GM12864 (cell line): ENCODE results near the gene PIGT.
A peak's percentile ranks its signal among the peaks of the same experiment; 100 is the strongest.

Experiments
- DNase-seq: peaks from one replicate; pipeline ENCODE4 v3.0.0-alpha.2; 2011; ENCODE audit warnings: low read depth
- H3K4me3 ChIP-seq: 2 replicates; pipeline ENCODE4 v1.5.1; 2011; ENCODE audit warnings: mild to moderate bottlenecking, low read depth, low read length, control low read depth
- TF ChIP-seq, protein P1 (sequence below): IDR thresholded peaks from 2 replicates; pipeline ENCODE4 v1.5.1; 2011; ENCODE audit warnings: low read depth, mild to moderate bottlenecking, moderate library complexity, low read length, control low read depth, inconsistent platforms; ENCODE audit errors: missing control alignments

The PIGT gene

DNA sequence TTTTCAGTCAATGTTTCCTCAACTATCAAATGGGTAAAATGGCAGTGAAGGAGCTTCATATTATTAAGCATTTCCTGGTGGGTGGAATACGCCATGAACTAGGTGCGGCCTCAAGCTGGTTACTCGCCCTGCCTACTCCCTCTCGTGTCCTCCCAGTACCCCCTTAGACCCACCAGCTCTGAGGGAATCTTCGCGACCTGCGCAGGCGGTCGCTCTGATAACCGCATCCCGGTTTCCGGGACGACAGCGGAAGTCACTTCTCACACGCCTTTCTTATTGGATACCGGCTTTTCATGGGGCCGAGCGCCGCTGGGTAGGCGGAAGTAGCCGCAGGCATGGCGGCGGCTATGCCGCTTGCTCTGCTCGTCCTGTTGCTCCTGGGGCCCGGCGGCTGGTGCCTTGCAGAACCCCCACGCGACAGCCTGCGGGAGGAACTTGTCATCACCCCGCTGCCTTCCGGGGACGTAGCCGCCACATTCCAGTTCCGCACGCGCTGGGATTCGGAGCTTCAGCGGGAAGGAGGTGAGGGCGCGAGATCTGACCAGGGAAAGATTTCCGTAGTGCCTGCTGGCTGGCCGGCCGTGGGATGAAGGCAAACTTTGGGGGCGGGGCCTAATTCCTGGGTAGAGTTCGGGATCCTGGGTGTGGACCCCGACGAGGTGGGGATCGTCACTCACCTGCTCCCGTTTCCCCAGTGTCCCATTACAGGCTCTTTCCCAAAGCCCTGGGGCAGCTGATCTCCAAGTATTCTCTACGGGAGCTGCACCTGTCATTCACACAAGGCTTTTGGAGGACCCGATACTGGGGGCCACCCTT, at the start of gene PIGT:
Gene PIGT (plus strand): TSS at position 320 of the 816 bp plus-strand sequence. CDS start 16 bp downstream, at position 336.
- H3K4me3 ChIP-seq = peak within 1 kb of the TSS; percentile 93
- DNase-seq = peak; percentile 69

DNA sequence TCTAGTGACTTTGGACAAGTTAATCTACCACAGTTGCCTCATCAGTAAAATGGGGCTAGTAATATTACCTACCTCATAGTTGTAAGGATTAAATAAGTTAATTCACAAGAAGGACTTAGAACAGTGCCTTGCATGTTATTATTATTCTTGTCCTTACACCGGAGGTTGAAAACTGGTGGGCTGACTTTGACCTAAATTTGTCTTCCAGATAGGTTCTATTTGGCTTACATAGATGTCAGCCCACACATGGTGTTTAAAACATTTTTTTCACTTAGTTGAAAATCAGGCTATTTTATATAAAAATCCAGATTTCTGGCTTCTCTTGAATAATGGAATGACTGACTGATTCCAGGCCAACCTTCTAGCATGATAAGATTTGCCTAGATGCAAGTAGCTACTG, 49.7 kb upstream of the PIGT start:
- H3K4me3 ChIP-seq = no peak overlapping the region
- DNase-seq = no peak
- TF ChIP-seq, protein P1, sequence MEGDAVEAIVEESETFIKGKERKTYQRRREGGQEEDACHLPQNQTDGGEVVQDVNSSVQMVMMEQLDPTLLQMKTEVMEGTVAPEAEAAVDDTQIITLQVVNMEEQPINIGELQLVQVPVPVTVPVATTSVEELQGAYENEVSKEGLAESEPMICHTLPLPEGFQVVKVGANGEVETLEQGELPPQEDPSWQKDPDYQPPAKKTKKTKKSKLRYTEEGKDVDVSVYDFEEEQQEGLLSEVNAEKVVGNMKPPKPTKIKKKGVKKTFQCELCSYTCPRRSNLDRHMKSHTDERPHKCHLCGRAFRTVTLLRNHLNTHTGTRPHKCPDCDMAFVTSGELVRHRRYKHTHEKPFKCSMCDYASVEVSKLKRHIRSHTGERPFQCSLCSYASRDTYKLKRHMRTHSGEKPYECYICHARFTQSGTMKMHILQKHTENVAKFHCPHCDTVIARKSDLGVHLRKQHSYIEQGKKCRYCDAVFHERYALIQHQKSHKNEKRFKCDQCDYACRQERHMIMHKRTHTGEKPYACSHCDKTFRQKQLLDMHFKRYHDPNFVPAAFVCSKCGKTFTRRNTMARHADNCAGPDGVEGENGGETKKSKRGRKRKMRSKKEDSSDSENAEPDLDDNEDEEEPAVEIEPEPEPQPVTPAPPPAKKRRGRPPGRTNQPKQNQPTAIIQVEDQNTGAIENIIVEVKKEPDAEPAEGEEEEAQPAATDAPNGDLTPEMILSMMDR = no peak

More for the DNA sequence above, at the start of gene PIGT:
- TF ChIP-seq, protein P1 = no peak

DNA sequence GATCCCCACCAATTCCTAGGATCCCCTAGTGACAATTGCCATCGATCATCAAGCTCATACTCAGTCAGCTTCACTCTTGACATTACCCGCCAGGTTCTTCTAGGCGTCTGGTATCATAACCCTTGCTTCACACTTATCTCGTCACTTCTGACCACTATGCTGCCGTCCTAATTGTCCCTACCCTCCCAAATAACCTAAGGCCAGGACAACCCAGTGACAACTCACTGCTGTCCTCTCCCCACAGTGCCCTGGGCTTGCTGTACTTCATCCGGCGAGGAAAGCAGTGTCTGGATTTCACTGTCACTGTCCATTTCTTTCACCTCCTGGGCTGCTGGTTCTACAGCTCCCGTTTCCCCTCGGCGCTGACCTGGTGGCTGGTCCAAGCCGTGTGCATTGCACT, 49.3 kb upstream of the PIGT start:
- DNase-seq = no peak
- TF ChIP-seq, protein P1 = no peak
- no peak overlapping the region for H3K4me3 ChIP-seq

DNA sequence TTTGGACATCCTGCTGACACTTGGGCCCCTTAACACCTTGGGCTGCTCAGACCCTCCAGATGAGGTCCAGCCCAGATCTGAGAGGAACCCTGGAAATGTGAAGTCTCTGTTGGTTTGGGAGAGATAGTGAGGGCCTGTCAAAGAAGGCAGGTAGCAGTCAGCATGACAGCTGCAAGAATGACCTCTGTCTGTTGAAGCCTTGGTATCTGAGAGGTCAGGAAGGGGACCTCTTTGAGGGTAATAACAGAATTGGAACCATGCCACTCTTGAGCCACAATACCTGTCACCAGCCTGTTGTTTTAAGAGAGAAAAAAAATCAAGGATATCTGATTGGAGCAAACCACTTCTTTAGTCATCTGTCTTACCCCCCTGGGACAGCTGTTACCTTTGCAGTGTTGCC, 48.8 kb upstream of the PIGT start:
- no peak for DNase-seq
- no peak overlapping the region for H3K4me3 ChIP-seq
- TF ChIP-seq, protein P1 = no peak

DNA sequence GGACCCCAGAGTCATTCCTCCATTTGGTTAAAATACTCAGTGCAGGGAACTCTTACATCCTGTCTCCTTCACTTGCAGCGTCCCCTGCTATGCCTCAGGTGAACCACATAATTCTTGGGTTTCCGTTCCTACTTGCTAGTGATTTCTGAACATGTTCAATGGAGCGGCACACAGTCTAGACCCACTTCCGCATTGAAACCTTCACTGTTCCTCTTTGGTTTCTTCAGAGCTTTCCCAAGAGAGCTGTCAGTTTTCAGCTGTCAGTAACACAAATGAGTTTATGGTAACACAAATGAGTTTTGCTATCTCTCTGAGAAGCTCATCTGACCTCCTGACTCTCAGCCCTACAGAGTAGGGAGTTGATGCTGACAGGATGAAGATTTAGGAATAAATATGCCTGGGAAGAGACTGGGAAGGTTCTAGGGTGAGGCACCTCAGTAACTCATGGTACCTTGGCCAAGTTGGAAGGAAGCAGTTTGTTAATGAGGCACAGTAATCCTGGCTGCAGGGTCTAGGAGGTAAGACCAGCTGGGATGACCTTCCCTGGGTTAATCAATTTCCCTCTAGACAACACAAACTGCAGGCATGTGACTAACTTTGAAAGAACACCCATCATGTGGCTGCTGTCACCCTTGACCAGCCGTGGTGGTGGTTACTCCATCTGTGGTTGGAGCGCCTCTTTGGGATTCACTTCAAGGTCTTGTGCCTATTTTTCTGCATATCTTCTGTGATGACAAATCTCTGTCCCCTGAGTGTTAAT, 47.5 kb upstream of the PIGT start:
- DNase-seq = peak; percentile 96
- no peak overlapping the region for H3K4me3 ChIP-seq
- TF ChIP-seq, protein P1 = no peak

DNA sequence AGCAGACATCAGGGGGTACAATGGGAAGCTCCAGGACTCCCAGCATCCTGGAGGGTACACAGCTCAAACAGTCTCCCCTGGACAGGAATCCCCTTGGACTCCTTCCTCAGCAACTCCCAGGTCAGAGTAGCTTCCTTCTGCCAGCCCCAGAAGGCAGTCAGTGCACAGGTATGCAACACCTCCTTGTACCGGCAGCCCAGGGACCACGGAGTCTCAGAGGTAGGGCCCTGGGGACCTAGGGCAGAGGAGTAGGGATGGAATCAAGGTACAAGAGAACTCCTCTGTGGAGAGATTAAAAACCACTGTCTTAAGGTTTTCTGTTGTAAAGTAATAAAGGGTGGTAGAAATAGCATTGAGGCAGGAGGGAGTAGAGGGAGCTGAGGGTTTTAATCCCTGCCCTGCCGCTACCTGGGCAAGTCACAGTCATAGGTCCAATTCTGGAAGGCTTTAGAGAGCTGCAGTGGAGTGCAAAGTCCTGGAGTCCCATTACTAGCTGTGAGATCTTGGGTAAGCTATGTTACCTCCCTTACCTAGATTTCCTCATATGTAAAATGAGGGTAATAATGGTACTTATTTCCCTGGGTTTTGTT, 45.3 kb upstream of the PIGT start:
- no peak overlapping the region for H3K4me3 ChIP-seq
- DNase-seq = no peak
- TF ChIP-seq, protein P1 = no peak
